CD14-positive monocyte (primary cell): ENCODE results near the gene AGPAT3. TPM values are rescaled to one million over a fixed set of nuclear protein-coding genes. Genes with fewer than 3 reads are reported as not detected.

ENCODE experiments used
- DNase-seq, 3 donors: peaks; one replicate each; pipeline ENCODE4 v3.0.0-alpha.2; 2011 to 2022
- H2AFZ ChIP-seq: 2 replicates; pipeline ENCODE4 v1.6.0; 2012; ENCODE audit warnings: mild to moderate bottlenecking, low read depth, low read length, inconsistent platforms; ENCODE audit not compliant: insufficient read depth, poor library complexity, severe bottlenecking
- H3K27ac ChIP-seq, 2 donors: 1 replicate in 1 of 2; 2 replicates in 1 of 2; pipeline ENCODE4 v1.5.1; 2012 to 2013; ENCODE audit warnings: low read length in 2 of 2, control low read depth in 1 of 2, inconsistent platforms in 1 of 2, low read depth in 1 of 2, mild to moderate bottlenecking in 1 of 2
- H3K27me3 ChIP-seq, 2 donors: one replicate each; pipeline versions ENCODE4 v1.6.0 to v1.6.1; 2011 to 2013; ENCODE audit warnings: low read length in 2 of 2; ENCODE audit not compliant: control insufficient read depth in 2 of 2, insufficient read depth in 2 of 2
- H3K36me3 ChIP-seq, 2 donors: replicated peaks in 1 of 2; 1 replicate in 1 of 2; 2 replicates in 1 of 2; pipeline versions ENCODE4 v1.5.1 to v1.6.1; 2012 to 2013; ENCODE audit warnings: low read length in 2 of 2, control low read depth in 1 of 2, inconsistent platforms in 1 of 2, mild to moderate bottlenecking in 1 of 2; ENCODE audit not compliant: insufficient read depth in 2 of 2, control insufficient read depth in 1 of 2
- H3K4me1 ChIP-seq, 2 donors: 1 replicate in 1 of 2; 2 replicates in 1 of 2; pipeline versions ENCODE4 v1.5.1 to v1.6.1; 2012 to 2013; ENCODE audit warnings: low read length in 2 of 2, control low read depth in 1 of 2, inconsistent platforms in 1 of 2, mild to moderate bottlenecking in 1 of 2, moderate library complexity in 1 of 2; ENCODE audit not compliant: insufficient read depth in 2 of 2, control insufficient read depth in 1 of 2
- H3K4me2 ChIP-seq: replicated peaks from 2 replicates; pipeline ENCODE3; 2012; ENCODE audit warnings: low read length, moderate library complexity, mild to moderate bottlenecking; ENCODE audit not compliant: poor library complexity, severe bottlenecking; ENCODE audit errors: extremely low read depth
- H3K4me3 ChIP-seq, 3 experiments: fragments of 200-600 bp in 1 of 3; sonication (generic) in 1 of 3; replicated peaks in 1 of 3; 1 replicate in 2 of 3; 2 replicates in 1 of 3; pipeline ENCODE4 v1.5.1; 2011 to 2013; ENCODE audit warnings: low read length in 3 of 3, mild to moderate bottlenecking in 3 of 3, control low read depth in 2 of 3, low read depth in 2 of 3, inconsistent platforms in 1 of 3, moderate library complexity in 1 of 3
- H3K79me2 ChIP-seq: 2 replicates; pipeline ENCODE4 v1.6.0; 2012; ENCODE audit warnings: mild to moderate bottlenecking, control low read depth, inconsistent platforms, low read length, moderate library complexity; ENCODE audit not compliant: insufficient read depth
- H3K9ac ChIP-seq: 2 replicates; pipeline ENCODE4 v1.6.0; 2017; ENCODE audit warnings: low read length, mild to moderate bottlenecking; ENCODE audit not compliant: insufficient read depth, poor library complexity, severe bottlenecking
- H3K9me3 ChIP-seq, 2 donors: replicated peaks in 1 of 2; 1 replicate in 1 of 2; 2 replicates in 1 of 2; pipeline versions ENCODE4 v1.5.1 to v1.6.1; 2012 to 2013; ENCODE audit warnings: low read length in 2 of 2, control low read depth in 1 of 2; ENCODE audit not compliant: control insufficient read depth in 1 of 2, insufficient read depth in 1 of 2
- H4K20me1 ChIP-seq: 2 replicates; pipeline ENCODE4 v1.6.0; 2012; ENCODE audit warnings: mild to moderate bottlenecking, low read length, control low read depth, moderate library complexity; ENCODE audit not compliant: insufficient read depth
- H3K27ac Mint-ChIP-seq, 7 donors: one replicate each; pipeline ENCODE4 v1.8.0; 2020; ENCODE audit warnings: mild to moderate bottlenecking in 7 of 7, mixed read lengths in 7 of 7, moderate library complexity in 6 of 7, inconsistent platforms in 2 of 7
- H3K27me3 Mint-ChIP-seq, 3 donors: one replicate each; pipeline ENCODE4 v1.8.0; 2021 to 2022; ENCODE audit warnings: low read depth in 3 of 3, mild to moderate bottlenecking in 3 of 3, mixed read lengths in 3 of 3, moderate library complexity in 3 of 3, inconsistent platforms in 1 of 3
- H3K36me3 Mint-ChIP-seq, 2 donors: one replicate each; pipeline ENCODE4 v1.8.0; 2020; ENCODE audit warnings: mixed read lengths in 2 of 2, inconsistent platforms in 1 of 2, mild to moderate bottlenecking in 1 of 2
- H3K4me1 Mint-ChIP-seq: one replicate; pipeline ENCODE4 v1.8.0; 2020; ENCODE audit warnings: mild to moderate bottlenecking, mixed read lengths
- H3K4me3 Mint-ChIP-seq, 2 donors: one replicate each; pipeline ENCODE4 v1.8.0; 2020; ENCODE audit warnings: mild to moderate bottlenecking in 2 of 2, mixed read lengths in 2 of 2, moderate library complexity in 1 of 2
- H3K9me3 Mint-ChIP-seq, 7 donors: one replicate each; pipeline ENCODE4 v1.8.0; 2020 to 2022; ENCODE audit warnings: mixed read lengths in 7 of 7, mild to moderate bottlenecking in 6 of 7, moderate library complexity in 6 of 7, inconsistent platforms in 2 of 7
- CTCF ChIP-seq: fragments of 200-600 bp; IDR thresholded peaks from one replicate; pipeline ENCODE4 v1.8.0; 2022; ENCODE audit warnings: antibody characterized with exemption, mild to moderate bottlenecking
- WGBS: methylation state at CpG from one replicate; pipeline ENCODE4 v1.1.5; 2013; ENCODE audit warnings: missing lambda C conversion rate; ENCODE audit not compliant: insufficient coverage; 5-methylcytosine and 5-hydroxymethylcytosine counted together
- intact Hi-C, 2 donors: fragments of 100-400 bp; cut with micrococcal nuclease; formaldehyde crosslinking; loops; one replicate each; pipeline versions ENCODE4 v1.15.0 to v1.15.1; 2023
- polyA plus RNA-seq, 3 donors: library from polyadenylated mRNA; depleted of rRNA in 1 of 3; unstranded in 2 of 3; stranded (reverse) in 1 of 3; fragments of 300-500 nt in 2 of 3; fragments of >200 nt in 1 of 3; fragmentation: Illumina TruSeq in 2 of 3; gene quantifications; 1 replicate in 2 of 3; 2 replicates in 1 of 3; pipeline ENCODE4 v1.2.3, GENCODE V29; 2012 to 2021

AGPAT3 gene
- polyA plus RNA-seq, 3 donors: 24.9 to 49.3 (median 26.2) TPM

- Mint-ChIP-seq H3K27me3 (peaks cover 7 to 16% (median 10%) of the 10 kb centered on the region in 3 donors), H3K4me1 (peaks cover 74% of the 10 kb centered on the region), H3K36me3 (peaks cover 8 to 9% of the 10 kb centered on the region in 2 donors), H3K27ac (peak overlapping the region; percentile 68 to 89 (median 80)), H3K9me3 (peaks cover 7 to 20% (median 14%) of the 10 kb centered on the region in 7 donors), H3K4me3 (peak overlapping the region; percentile 78 to 87)
- peak overlapping the region; percentile 47 to 73 for H3K27ac ChIP-seq
- H3K9me3 ChIP-seq: peaks cover 7 to 12% of the 10 kb centered on the region in 2 donors
- 0% methylated on average over 7 of the region's 15 CpGs for WGBS
- peak overlapping the region; percentile 0 to 71 (median 12) for H3K4me3 ChIP-seq
- peak in 1 of 3 donors; percentile 44 for DNase-seq
- intact Hi-C loops: no loop called here
- no peaks in the 10 kb centered on the region for H3K36me3 ChIP-seq
- H3K27me3 ChIP-seq: no peaks in the 10 kb centered on the region
- H4K20me1 ChIP-seq: no peaks in the 10 kb centered on the region
- H3K79me2 ChIP-seq: no peaks in the 10 kb centered on the region
- peak overlapping the region; percentile 33 for H3K9ac ChIP-seq
- peak overlapping the region; percentile 80 for H3K4me2 ChIP-seq
- TF ChIP-seq CTCF: no peak
- peak overlapping the region; percentile 78 for H2AFZ ChIP-seq
- peaks cover 55 to 73% of the 10 kb centered on the region in 2 donors for H3K4me1 ChIP-seq
Measured at GRCh38 chr21:43835050-43835449, 30.0 kb upstream of the AGPAT3 start.

GRCh38 chr21:43835861-43836260, 29.2 kb upstream of the AGPAT3 start:
- intact Hi-C loops: no loop called here
- peaks cover 8 to 13% (median 10%) of the 10 kb centered on the region in 3 donors for H3K27me3 Mint-ChIP-seq

More at GRCh38 chr21:43835861-43836260, 29.2 kb upstream of the AGPAT3 start:
- H3K36me3 Mint-ChIP-seq: peaks cover 8 to 9% of the 10 kb centered on the region in 2 donors
- H3K9me3 Mint-ChIP-seq: peaks cover 7 to 20% (median 14%) of the 10 kb centered on the region in 7 donors
- DNase-seq: no peak
- Histone ChIP-seq H3K9me3 (peaks cover 7 to 12% of the 10 kb centered on the region in 2 donors), H3K4me3 (peak overlapping the region in 2 of 3 experiments; percentile 12 to 71), H3K9ac (peak overlapping the region; percentile 33), H3K36me3 (no peaks in the 10 kb centered on the region), H3K4me1 (peaks cover 55 to 73% of the 10 kb centered on the region in 2 donors), H3K79me2 (no peaks in the 10 kb centered on the region), H4K20me1 (no peaks in the 10 kb centered on the region), H2AFZ (peak overlapping the region; percentile 78), H3K27ac (peak overlapping the region; percentile 47 to 73), H3K27me3 (no peaks in the 10 kb centered on the region), H3K4me2 (peak overlapping the region; percentile 80)
- peak overlapping the region in 2 of 7 donors; percentile 57 to 80 for H3K27ac Mint-ChIP-seq
- 100% methylated on average over 1 of the region's 6 CpGs for WGBS
- H3K4me1 Mint-ChIP-seq: peaks cover 74% of the 10 kb centered on the region
- TF ChIP-seq CTCF: no peak
- peak overlapping the region; percentile 78 to 87 for H3K4me3 Mint-ChIP-seq
